Mesendoderm (in vitro differentiated cells): ENCODE data around the gene GJB1. TPM values are rescaled to one million over a fixed set of nuclear protein-coding genes. Genes with fewer than 3 reads are reported as not detected.

Experiments used
- DNase-seq: peaks from one replicate; pipeline ENCODE4 v3.0.0; 2013
- H2AK5ac ChIP-seq: 2 replicates; pipeline ENCODE4 v1.6.1; 2013; ENCODE audit warnings: low read length, inconsistent platforms
- H2BK120ac ChIP-seq: 2 replicates; pipeline ENCODE4 v1.6.1; 2013; ENCODE audit warnings: low read depth, mild to moderate bottlenecking, low read length, moderate library complexity, mixed read lengths
- H2BK15ac ChIP-seq: replicated peaks from 2 replicates; pipeline ENCODE4 v1.6.1; 2013; ENCODE audit warnings: low read depth, mild to moderate bottlenecking, moderate library complexity
- H2BK5ac ChIP-seq: 2 replicates; pipeline ENCODE4 v1.6.1; 2013; ENCODE audit warnings: low read length, inconsistent platforms
- H3K18ac ChIP-seq: 2 replicates; pipeline ENCODE4 v1.6.1; 2013; ENCODE audit warnings: mild to moderate bottlenecking, low read length, mixed read lengths
- H3K23ac ChIP-seq: one replicate; pipeline ENCODE4 v1.6.1; 2013; ENCODE audit warnings: low read length
- H3K27ac ChIP-seq: 2 replicates; pipeline ENCODE4 v1.5.1; 2013; ENCODE audit warnings: low read depth, mild to moderate bottlenecking, inconsistent platforms, low read length, moderate library complexity
- H3K27me3 ChIP-seq: 2 replicates; pipeline ENCODE4 v1.6.1; 2013; ENCODE audit warnings: low read length, control low read depth, mild to moderate bottlenecking, inconsistent platforms; ENCODE audit not compliant: insufficient read depth, poor library complexity
- H3K36me3 ChIP-seq: 2 replicates; pipeline ENCODE4 v1.6.1; 2013; ENCODE audit warnings: low read length, inconsistent platforms; ENCODE audit not compliant: control insufficient read depth, insufficient read depth
- H3K4ac ChIP-seq: one replicate; pipeline ENCODE4 v1.6.1; 2013; ENCODE audit warnings: low read depth, mild to moderate bottlenecking, low read length, moderate library complexity
- H3K4me1 ChIP-seq: 2 replicates; pipeline ENCODE4 v1.6.1; 2013; ENCODE audit warnings: low read depth, low read length, inconsistent platforms; ENCODE audit not compliant: control insufficient read depth
- H3K4me2 ChIP-seq: 2 replicates; pipeline ENCODE4 v1.6.1; 2013; ENCODE audit warnings: low read length
- H3K4me3 ChIP-seq: 2 replicates; pipeline ENCODE4 v1.5.1; 2013; ENCODE audit warnings: mild to moderate bottlenecking, low read length
- H3K56ac ChIP-seq: one replicate; pipeline ENCODE4 v1.6.1; 2013; ENCODE audit warnings: low read length
- H3K79me1 ChIP-seq: 2 replicates; pipeline ENCODE4 v1.6.1; 2013; ENCODE audit warnings: low read length, inconsistent platforms
- H3K79me2 ChIP-seq: 2 replicates; pipeline ENCODE4 v1.6.1; 2013; ENCODE audit warnings: mild to moderate bottlenecking, low read length; ENCODE audit not compliant: control insufficient read depth, insufficient read depth
- H3K9ac ChIP-seq: 2 replicates; pipeline ENCODE4 v1.6.1; 2013; ENCODE audit warnings: low read length, inconsistent platforms
- H4K5ac ChIP-seq: one replicate; pipeline ENCODE4 v1.6.1; 2013; ENCODE audit warnings: low read length
- H4K8ac ChIP-seq: one replicate; pipeline ENCODE4 v1.6.1; 2013; ENCODE audit warnings: low read depth, mild to moderate bottlenecking, control low read depth, low read length, moderate library complexity
- WGBS: extraction: QIAGEN DNeasy Blood & Tissue Kit; methylation state at CpG from one replicate; pipeline ENCODE4 v1.1.7; 2013; ENCODE audit warnings: low lambda C conversion rate, missing lambda C conversion rate; ENCODE audit not compliant: insufficient coverage; ENCODE audit errors: extremely low coverage; 5-methylcytosine and 5-hydroxymethylcytosine counted together
- polyA plus RNA-seq, 2 experiments: library from polyadenylated mRNA; stranded (reverse); fragments of 200-250 nt; gene quantifications; one replicate each; pipeline ENCODE4 v1.2.3, GENCODE V29; 2013

GJB1 gene
- polyA plus RNA-seq (2013, experiment 1 of 2) = not detected
- polyA plus RNA-seq (2013, experiment 2 of 2) = not detected

GRCh38 chrX:71222929-71223328 is at the start of gene GJB1:
Gene GJB1 (plus strand): TSS chrX:71223224. CDS start chrX:71223708, 484 bp downstream.
- no peak within 1 kb of the TSS for H4K5ac ChIP-seq
- H3K4me2 ChIP-seq = no peak within 1 kb of the TSS
- no peak within 1 kb of the TSS for H3K56ac ChIP-seq
- no peak within 1 kb of the TSS for H2AK5ac ChIP-seq
- no peaks in the 10 kb centered on the region for H3K4me1 ChIP-seq
- no peak within 1 kb of the TSS for H3K23ac ChIP-seq
- no peaks in the 10 kb centered on the region for H3K79me2 ChIP-seq
- H3K79me1 ChIP-seq = no peaks in the 10 kb centered on the region
- no CpG with 5 or more reads among the region's 18 CpGs for WGBS
- DNase-seq = no peak
- no peak within 1 kb of the TSS for H3K4me3 ChIP-seq
- H2BK5ac ChIP-seq = no peak within 1 kb of the TSS
- no peaks in the 10 kb centered on the region for H3K36me3 ChIP-seq
- no peak within 1 kb of the TSS for H2BK15ac ChIP-seq
- no peak within 1 kb of the TSS for H3K18ac ChIP-seq
- no peak within 1 kb of the TSS for H3K9ac ChIP-seq
- no peak within 1 kb of the TSS for H3K4ac ChIP-seq
- H2BK120ac ChIP-seq = no peak within 1 kb of the TSS
- no peak within 1 kb of the TSS for H3K27ac ChIP-seq
- H4K8ac ChIP-seq = no peak within 1 kb of the TSS
- H3K27me3 ChIP-seq = no peaks in the 10 kb centered on the region

GRCh38 chrX:71173440-71173839 is 49.6 kb upstream of the GJB1 start:
- Histone ChIP-seq H2AK5ac (no peak overlapping the region), H4K5ac (no peak overlapping the region), H3K4me3 (no peak overlapping the region), H2BK120ac (no peak overlapping the region), H3K18ac (no peak overlapping the region), H3K27me3 (no peaks in the 10 kb centered on the region), H3K79me2 (no peaks in the 10 kb centered on the region), H2BK15ac (no peak overlapping the region), H3K4me2 (no peak overlapping the region), H3K4me1 (no peaks in the 10 kb centered on the region), H3K36me3 (no peaks in the 10 kb centered on the region), H2BK5ac (no peak overlapping the region), H3K4ac (no peak overlapping the region), H3K27ac (no peak overlapping the region), H3K56ac (no peak overlapping the region), H3K23ac (no peak overlapping the region), H4K8ac (no peak overlapping the region), H3K79me1 (no peaks in the 10 kb centered on the region), H3K9ac (no peak overlapping the region)
- no peak for DNase-seq
- no CpG with 5 or more reads among the region's 2 CpGs for WGBS

GRCh38 chrX:71174795-71175194 is 48.2 kb upstream of the GJB1 start:
- H3K27ac ChIP-seq = no peak overlapping the region
- no peak overlapping the region for H2BK5ac ChIP-seq
- H4K8ac ChIP-seq = no peak overlapping the region
- no peak overlapping the region for H3K23ac ChIP-seq
- H3K27me3 ChIP-seq = no peaks in the 10 kb centered on the region
- H3K4me3 ChIP-seq = no peak overlapping the region
- H3K36me3 ChIP-seq = no peaks in the 10 kb centered on the region
- H2AK5ac ChIP-seq = no peak overlapping the region
- no peaks in the 10 kb centered on the region for H3K79me1 ChIP-seq
- H3K56ac ChIP-seq = no peak overlapping the region
- no peak overlapping the region for H4K5ac ChIP-seq
- H3K79me2 ChIP-seq = no peaks in the 10 kb centered on the region
- H2BK15ac ChIP-seq = no peak overlapping the region
- WGBS = no CpG with 5 or more reads among the region's 1 CpG
- H3K4ac ChIP-seq = no peak overlapping the region
- no peak overlapping the region for H3K18ac ChIP-seq
- no peak overlapping the region for H3K9ac ChIP-seq
- H3K4me2 ChIP-seq = no peak overlapping the region
- no peak overlapping the region for H2BK120ac ChIP-seq
- DNase-seq = no peak
- no peaks in the 10 kb centered on the region for H3K4me1 ChIP-seq

GRCh38 chrX:71175531-71175930 is 47.5 kb upstream of the GJB1 start:
- Histone ChIP-seq H3K56ac (no peak overlapping the region), H2AK5ac (no peak overlapping the region), H3K4me2 (no peak overlapping the region), H4K5ac (no peak overlapping the region), H3K79me2 (no peaks in the 10 kb centered on the region), H3K27me3 (no peaks in the 10 kb centered on the region), H3K4me3 (no peak overlapping the region), H3K18ac (no peak overlapping the region), H4K8ac (no peak overlapping the region), H2BK5ac (no peak overlapping the region), H3K9ac (no peak overlapping the region), H3K4me1 (no peaks in the 10 kb centered on the region), H3K36me3 (no peaks in the 10 kb centered on the region), H3K27ac (no peak overlapping the region), H3K23ac (no peak overlapping the region), H2BK15ac (no peak overlapping the region), H3K79me1 (no peaks in the 10 kb centered on the region), H2BK120ac (no peak overlapping the region), H3K4ac (no peak overlapping the region)
- DNase-seq = no peak
- no CpG with 5 or more reads among the region's 5 CpGs for WGBS

- Histone ChIP-seq H3K9ac (no peak overlapping the region), H2AK5ac (no peak overlapping the region), H3K36me3 (no peaks in the 10 kb centered on the region), H3K27me3 (no peaks in the 10 kb centered on the region), H3K4ac (no peak overlapping the region), H3K4me1 (no peaks in the 10 kb centered on the region), H3K4me2 (no peak overlapping the region), H3K4me3 (no peak overlapping the region), H4K5ac (no peak overlapping the region), H2BK120ac (no peak overlapping the region), H3K79me1 (no peaks in the 10 kb centered on the region), H3K56ac (peak overlapping the region; percentile 15), H3K23ac (no peak overlapping the region), H3K79me2 (no peaks in the 10 kb centered on the region), H2BK15ac (no peak overlapping the region), H3K18ac (no peak overlapping the region), H4K8ac (no peak overlapping the region), H3K27ac (no peak overlapping the region), H2BK5ac (no peak overlapping the region)
- no peak for DNase-seq
- WGBS = no CpG with 5 or more reads among the region's 3 CpGs
Measured at GRCh38 chrX:71177327-71177726, 45.7 kb upstream of the GJB1 start.

GRCh38 chrX:71178908-71179307 is 44.1 kb upstream of the GJB1 start:
- DNase-seq = peak; percentile 81
- no peak overlapping the region for H3K4me2 ChIP-seq
- no CpG with 5 or more reads among the region's 4 CpGs for WGBS
- H3K27me3 ChIP-seq = no peaks in the 10 kb centered on the region
- H4K8ac ChIP-seq = no peak overlapping the region
- no peak overlapping the region for H3K9ac ChIP-seq
- no peak overlapping the region for H3K4me3 ChIP-seq
- no peaks in the 10 kb centered on the region for H3K79me1 ChIP-seq
- H3K23ac ChIP-seq = no peak overlapping the region
- H3K4ac ChIP-seq = no peak overlapping the region
- no peak overlapping the region for H3K27ac ChIP-seq
- peaks cover 4% of the 10 kb centered on the region for H3K4me1 ChIP-seq
- no peaks in the 10 kb centered on the region for H3K36me3 ChIP-seq
- no peak overlapping the region for H2AK5ac ChIP-seq
- no peak overlapping the region for H2BK5ac ChIP-seq
- H3K79me2 ChIP-seq = no peaks in the 10 kb centered on the region
- H3K56ac ChIP-seq = no peak overlapping the region
- H4K5ac ChIP-seq = no peak overlapping the region
- H3K18ac ChIP-seq = no peak overlapping the region
- H2BK15ac ChIP-seq = no peak overlapping the region
- H2BK120ac ChIP-seq = no peak overlapping the region
